IMR-90 (cell line): ENCODE data around the gene CPHXL2. TPM values are rescaled to one million over a fixed set of nuclear protein-coding genes. Genes with fewer than 3 reads are reported as not detected.

Experiments
- ATAC-seq: fragments of 200-7000 bp; cut with Tn5 transposase; 2 replicates; pipeline ENCODE4 v1.9.1; 2020; ENCODE audit warnings: low read depth, mild to moderate bottlenecking, moderate library complexity
- BruUV-seq: library from RNA; stranded (reverse); fragments of 400-500 nt; replicated peaks from 2 replicates; lab custom pipeline; 2021; lab: Mats Ljungman, UMichigan
- CTCF ChIA-PET: fragments of 300-600 bp; formaldehyde crosslinking; extraction: SDS; loops from one replicate; lab custom pipeline; 2021; ENCODE audit warnings: antibody characterized with exemption; lab: Yijun Ruan, JAX
- POLR2A ChIA-PET: fragments of 300-600 bp; sonication (Branson Sonifier 250); formaldehyde crosslinking; loops from one replicate; lab custom pipeline; 2022; ENCODE audit warnings: antibody characterized with exemption; ENCODE audit not compliant: unreplicated experiment; lab: Charles Lee
- DNase-seq: peaks from one replicate; pipeline ENCODE4 v3.0.0; 2013
- H2AFZ ChIP-seq: replicated peaks from 2 replicates; pipeline ENCODE3; 2013; ENCODE audit warnings: low read length, mild to moderate bottlenecking; ENCODE audit not compliant: poor library complexity
- H2AK5ac ChIP-seq: 2 replicates; pipeline ENCODE4 v1.6.1; 2013; ENCODE audit warnings: low read depth, low read length, inconsistent platforms
- H2AK9ac ChIP-seq: replicated peaks from 2 replicates; pipeline ENCODE3; 2013; ENCODE audit warnings: mild to moderate bottlenecking, low read depth, low read length, moderate library complexity; ENCODE audit not compliant: poor library complexity
- H2BK120ac ChIP-seq: 2 replicates; pipeline ENCODE4 v1.6.1; 2013; ENCODE audit warnings: low read depth, low read length, inconsistent platforms
- H2BK15ac ChIP-seq: 3 replicates; pipeline ENCODE4 v1.6.1; 2013; ENCODE audit warnings: low read depth, low read length, inconsistent platforms
- H2BK20ac ChIP-seq: 2 replicates; pipeline ENCODE4 v1.6.1; 2013; ENCODE audit warnings: low read depth, mild to moderate bottlenecking, inconsistent platforms, low read length, moderate library complexity
- H2BK5ac ChIP-seq: 2 replicates; pipeline ENCODE4 v1.6.1; 2013; ENCODE audit warnings: mild to moderate bottlenecking, low read depth, low read length, inconsistent platforms; ENCODE audit not compliant: poor library complexity, severe bottlenecking
- H3K14ac ChIP-seq: replicated peaks from 2 replicates; pipeline ENCODE4 v1.6.1; 2013; ENCODE audit warnings: low read depth, low read length, inconsistent platforms
- H3K18ac ChIP-seq: 2 replicates; pipeline ENCODE4 v1.6.1; 2013; ENCODE audit warnings: low read depth, low read length, control low read depth
- H3K23ac ChIP-seq: 2 replicates; pipeline ENCODE4 v1.6.1; 2013; ENCODE audit warnings: low read depth, low read length, inconsistent platforms
- H3K27ac ChIP-seq: 2 replicates; pipeline ENCODE4 v1.5.1; 2013; ENCODE audit warnings: mild to moderate bottlenecking, control low read depth, low read length; ENCODE audit not compliant: insufficient read depth
- H3K27me3 ChIP-seq: 2 replicates; pipeline ENCODE4 v1.6.1; 2013; ENCODE audit warnings: low read length; ENCODE audit not compliant: control insufficient read depth, insufficient read depth
- H3K36me3 ChIP-seq: 2 replicates; pipeline ENCODE4 v1.6.1; 2013; ENCODE audit warnings: low read length, mixed read lengths; ENCODE audit not compliant: control insufficient read depth, insufficient read depth
- H3K4ac ChIP-seq: 2 replicates; pipeline ENCODE4 v1.6.1; 2013; ENCODE audit warnings: low read depth, low read length, inconsistent platforms
- H3K4me1 ChIP-seq: 2 replicates; pipeline ENCODE4 v1.6.1; 2013; ENCODE audit warnings: low read length, mixed read lengths; ENCODE audit not compliant: control insufficient read depth, insufficient read depth
- H3K4me2 ChIP-seq: 2 replicates; pipeline ENCODE4 v1.6.1; 2013; ENCODE audit warnings: low read depth, mild to moderate bottlenecking, control low read depth, low read length, moderate library complexity
- H3K4me3 ChIP-seq: 2 replicates; pipeline ENCODE4 v1.5.1; 2013; ENCODE audit warnings: low read depth, mild to moderate bottlenecking, control low read depth, low read length, moderate library complexity; ENCODE audit not compliant: insufficient read depth
- H3K56ac ChIP-seq: 2 replicates; pipeline ENCODE4 v1.6.1; 2013; ENCODE audit warnings: low read length, inconsistent platforms; ENCODE audit not compliant: insufficient read depth; ENCODE audit errors: extremely low read depth
- H3K79me1 ChIP-seq, 2 experiments: 2 replicates each; pipeline ENCODE4 v1.6.1; 2013; ENCODE audit warnings: low read length in 2 of 2, inconsistent platforms in 1 of 2, low read depth in 1 of 2
- H3K9ac ChIP-seq: 2 replicates; pipeline ENCODE4 v1.6.1; 2013; ENCODE audit warnings: low read depth, low read length, control low read depth
- H3K9me1 ChIP-seq: 2 replicates; pipeline ENCODE4 v1.6.1; 2013; ENCODE audit warnings: low read length, inconsistent platforms; ENCODE audit not compliant: insufficient read depth
- H3K9me3 ChIP-seq: 2 replicates; pipeline ENCODE4 v1.6.1; 2013; ENCODE audit warnings: low read length; ENCODE audit not compliant: control insufficient read depth, insufficient read depth
- H4K20me1 ChIP-seq: 2 replicates; pipeline ENCODE4 v1.6.1; 2013; ENCODE audit warnings: low read length, inconsistent platforms; ENCODE audit not compliant: insufficient read depth
- H4K5ac ChIP-seq: 2 replicates; pipeline ENCODE4 v1.6.1; 2013; ENCODE audit warnings: mild to moderate bottlenecking, low read depth, low read length, control low read depth
- H4K8ac ChIP-seq, 2 experiments: 2 replicates each; pipeline ENCODE4 v1.6.1; 2013; ENCODE audit warnings: low read depth in 2 of 2, low read length in 2 of 2, control low read depth in 1 of 2, inconsistent platforms in 1 of 2
- H4K91ac ChIP-seq: 2 replicates; pipeline ENCODE4 v1.6.1; 2013; ENCODE audit warnings: low read depth, low read length, inconsistent platforms; ENCODE audit not compliant: insufficient read depth
- CTCF ChIP-seq: conservative IDR thresholded peaks from 2 replicates; pipeline ENCODE4 v1.5.1; 2012; ENCODE audit warnings: mild to moderate bottlenecking, low read depth, low read length, improper control_type of control experiment
- FOS ChIP-seq: fragments of 150-350 bp; IDR thresholded peaks from 2 replicates; pipeline ENCODE4 v1.6.1; 2016; ENCODE audit warnings: low read depth, low read length
- MAFK ChIP-seq: IDR thresholded peaks from 2 replicates; pipeline ENCODE4 v1.6.1; 2012; ENCODE audit warnings: low read depth, low read length, improper control_type of control experiment
- MAZ ChIP-seq: IDR thresholded peaks from 2 replicates; pipeline ENCODE4 v1.6.1; 2012; ENCODE audit warnings: low read depth, mild to moderate bottlenecking, low read length, improper control_type of control experiment, moderate library complexity, borderline replicate concordance
- MXI1 ChIP-seq: IDR thresholded peaks from 2 replicates; pipeline ENCODE4 v1.6.1; 2012; ENCODE audit warnings: low read depth, mild to moderate bottlenecking, low read length, moderate library complexity, borderline replicate concordance
- NFE2L2 ChIP-seq: fragments of 150-350 bp; IDR thresholded peaks from 2 replicates; pipeline ENCODE4 v1.6.1; 2016; ENCODE audit warnings: low read depth, mild to moderate bottlenecking, low read length
- RCOR1 ChIP-seq: IDR thresholded peaks from 2 replicates; pipeline ENCODE4 v1.6.1; 2012; ENCODE audit warnings: mild to moderate bottlenecking, low read length, improper control_type of control experiment; ENCODE audit not compliant: insufficient replicate concordance
- WGBS, 2 experiments: methylation state at CpG; one replicate each; pipeline versions ENCODE4 v1.1.5 to v1.1.7; 2013; ENCODE audit warnings: missing lambda C conversion rate in 2 of 2; ENCODE audit not compliant: insufficient read length in 1 of 2; ENCODE audit errors: extremely low coverage in 2 of 2; 5-methylcytosine and 5-hydroxymethylcytosine counted together
- dilution Hi-C: fragments of 300-500 bp; cut with HindIII; formaldehyde crosslinking; loops from one replicate; pipeline ENCODE4 v1.14.3; 2018; ENCODE audit warnings: low sequenced_read_pairs; ENCODE audit not compliant: unreplicated experiment
- in situ Hi-C: fragments of 300-500 bp; cut with MboI; formaldehyde crosslinking; loops from 3 replicates; pipeline ENCODE4 v1.14.3; 2019; ENCODE audit warnings: low sequenced_read_pairs, inconsistent platforms, mixed read lengths
- intact Hi-C: fragments of 100-400 bp; cut with micrococcal nuclease; formaldehyde crosslinking; loops from 2 replicates; pipeline ENCODE4 v1.10.0; 2022
- polyA plus RNA-seq, 3 experiments: library from polyadenylated mRNA; depleted of rRNA; stranded (reverse); fragments of >200 nt; gene quantifications; 2 replicates each; pipeline ENCODE4 v1.2.3, GENCODE V29; 2012; ENCODE audit warnings: low replicate concordance in 1 of 3
- total RNA-seq: library from RNA; depleted of rRNA; stranded (reverse); fragments of >200 nt; gene quantifications from 2 replicates; pipeline ENCODE4 v1.2.3, GENCODE V29; 2012

CPHXL2 gene
- total and polyA plus RNA-seq, 2 of the 4 experiments (the other 2 are of a cell fraction): not detected

DNA sequence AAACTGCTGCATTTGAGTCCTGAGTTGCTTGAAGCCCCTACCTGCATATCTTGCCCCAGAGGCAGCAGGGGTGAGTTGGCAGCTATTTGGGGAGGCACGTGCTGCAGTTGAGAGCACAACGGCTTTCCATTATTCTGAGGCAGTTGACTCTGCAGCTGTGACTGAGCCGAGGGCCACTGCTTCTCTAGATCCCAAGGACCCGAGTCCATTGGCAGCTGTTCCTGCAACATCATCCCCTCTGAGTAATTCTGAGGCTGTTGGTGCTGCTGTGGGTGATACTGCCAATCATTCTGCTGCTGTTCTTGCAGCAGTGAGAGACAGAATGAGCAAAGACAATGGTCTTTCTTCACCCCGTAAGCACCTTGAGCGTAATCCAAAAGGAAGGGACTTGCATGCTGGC lies 16.5 kb downstream of the CPHXL2 start:
- Histone ChIP-seq H3K9me1 (peaks cover 6% of the 10 kb centered on the region; the same call in 1 of the 2 replicates), H3K27me3 (no peaks in the 10 kb centered on the region), H2BK15ac (no peak overlapping the region), H3K36me3 (peaks cover 28% of the 10 kb centered on the region), H2BK120ac (no peak overlapping the region), H4K8ac (no peak overlapping the region), H3K18ac (no peak overlapping the region), H3K79me1 (peaks cover 5 to 22% of the 10 kb centered on the region in 2 experiments), H3K4me1 (no peaks in the 10 kb centered on the region), H2AK9ac (no peak overlapping the region), H3K9ac (no peak overlapping the region), H2AK5ac (no peak overlapping the region), H4K20me1 (peaks cover 6% of the 10 kb centered on the region; the same call in 1 of the 2 replicates), H3K56ac (no peak overlapping the region), H2BK5ac (no peak overlapping the region), H4K5ac (no peak overlapping the region), H3K4me3 (no peak overlapping the region), H2AFZ (no peak overlapping the region), H2BK20ac (no peak overlapping the region), H3K23ac (no peak overlapping the region), H3K27ac (no peak overlapping the region), H3K4ac (no peak overlapping the region), H3K9me3 (no peaks in the 10 kb centered on the region), H4K91ac (no peak overlapping the region), H3K14ac (no peak overlapping the region), H3K4me2 (no peak overlapping the region)
- dilution Hi-C loops: no loop called here
- CTCF ChIA-PET: interaction anchor here (0.6 to 1.7 kb wide), 4 partner anchors 9 to 922 kb away, joined by 3 to 5 read pairs (median 4); no protein-coding TSS in a partner anchor
- in situ Hi-C loops: no loop called here
- no TSS peak for BruUV-seq
- 100% methylated on average over 1 of the region's 6 CpGs; no CpG with 5 or more reads in 1 of the 2 experiments for WGBS, 2 experiments
- ATAC-seq: no peak
- DNase-seq: no peak
- POLR2A ChIA-PET: no interaction called here
- no peak for TF ChIP-seq NFE2L2
- no peak for TF ChIP-seq CTCF
- no peak for TF ChIP-seq FOS
- TF ChIP-seq RCOR1: no peak
- TF ChIP-seq MAFK: no peak
- no peak for TF ChIP-seq MXI1
- no peak for TF ChIP-seq MAZ
- intact Hi-C loops: no loop called here
